NCI-H146 treated with DMSO at 0.1 percent for 48 hours (cell line): ENCODE measurements around the gene NID2.

Experiments used
- DNase-seq: peaks from one replicate; lab custom pipeline; 2025; ENCODE audit not compliant: unreplicated experiment; lab: John Stamatoyannopoulos, UW

Gene NID2

DNA sequence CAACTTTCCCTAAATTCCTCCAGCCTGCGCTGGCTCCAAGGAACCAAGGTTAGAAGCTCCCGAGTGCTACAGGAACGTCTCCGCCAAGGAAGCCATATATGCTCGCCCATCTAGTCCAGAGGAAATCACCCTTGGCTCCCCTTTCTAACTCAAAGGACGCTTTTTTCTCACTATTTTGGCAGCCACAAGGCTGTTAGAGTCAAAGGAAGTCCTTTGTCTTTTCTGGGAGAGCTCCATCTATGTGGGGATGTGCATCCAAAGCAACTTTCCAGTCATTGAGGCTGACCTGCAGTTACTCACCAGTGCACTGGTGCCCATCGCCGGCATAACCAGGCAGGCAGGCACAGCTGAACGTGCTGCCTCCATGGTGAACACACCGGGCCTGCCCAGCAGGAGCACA lies 42.0 kb downstream of the NID2 start:
- no peak for DNase-seq

GRCh38 chr14:52026017-52026660 lies 42.7 kb downstream of the NID2 start:
- no peak for DNase-seq

- no peak for DNase-seq
Measured at GRCh38 chr14:52025310-52025709, 43.5 kb downstream of the NID2 start.

GRCh38 chr14:52023518-52023917 lies 45.3 kb downstream of the NID2 start:
- DNase-seq, result no peak

GRCh38 chr14:52021957-52022600 lies 46.8 kb downstream of the NID2 start:
- DNase-seq, result no peak

GRCh38 chr14:52020866-52021717 lies 47.8 kb downstream of the NID2 start:
- DNase-seq, result no peak

- no peak for DNase-seq
Measured at GRCh38 chr14:52020161-52020714, 48.6 kb downstream of the NID2 start.

GRCh38 chr14:52018970-52019369 lies 49.9 kb downstream of the NID2 start:
- DNase-seq, result no peak

- DNase-seq, result no peak
Measured at GRCh38 chr14:52018252-52018651, 50.6 kb downstream of the NID2 start.

DNA sequence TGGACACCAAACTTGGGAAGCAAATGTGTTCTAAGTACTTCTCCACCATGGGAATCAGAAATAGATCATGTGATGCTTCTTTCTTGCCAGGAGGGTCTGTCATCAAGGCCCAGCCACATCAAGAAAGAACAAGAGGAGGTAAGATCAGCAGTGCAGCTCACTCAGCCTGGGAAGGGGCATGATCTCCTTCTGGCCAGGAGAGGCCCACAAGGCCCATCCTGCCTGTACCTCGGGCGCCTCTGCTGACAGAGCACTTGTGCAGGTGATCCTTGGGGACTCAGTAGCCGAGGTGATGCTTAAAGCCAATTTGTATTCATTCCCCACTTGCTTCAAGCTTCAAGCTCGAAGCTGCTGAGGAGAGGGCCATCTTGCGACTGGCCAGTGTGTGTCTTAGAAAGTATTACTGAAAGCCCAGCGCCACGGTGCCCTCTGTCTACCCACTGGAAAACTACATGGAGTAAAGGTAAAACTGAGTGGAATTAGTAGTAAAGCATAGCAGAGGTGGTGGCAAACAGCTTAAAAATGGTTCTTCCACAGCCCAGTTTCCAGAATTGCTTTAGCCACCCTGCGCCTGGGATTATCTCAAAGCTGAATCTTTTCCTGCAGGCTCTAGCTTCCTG lies 53.3 kb downstream of the NID2 start:
- no peak for DNase-seq

GRCh38 chr14:52014601-52015267 lies 54.1 kb downstream of the NID2 start:
- no peak for DNase-seq

DNA sequence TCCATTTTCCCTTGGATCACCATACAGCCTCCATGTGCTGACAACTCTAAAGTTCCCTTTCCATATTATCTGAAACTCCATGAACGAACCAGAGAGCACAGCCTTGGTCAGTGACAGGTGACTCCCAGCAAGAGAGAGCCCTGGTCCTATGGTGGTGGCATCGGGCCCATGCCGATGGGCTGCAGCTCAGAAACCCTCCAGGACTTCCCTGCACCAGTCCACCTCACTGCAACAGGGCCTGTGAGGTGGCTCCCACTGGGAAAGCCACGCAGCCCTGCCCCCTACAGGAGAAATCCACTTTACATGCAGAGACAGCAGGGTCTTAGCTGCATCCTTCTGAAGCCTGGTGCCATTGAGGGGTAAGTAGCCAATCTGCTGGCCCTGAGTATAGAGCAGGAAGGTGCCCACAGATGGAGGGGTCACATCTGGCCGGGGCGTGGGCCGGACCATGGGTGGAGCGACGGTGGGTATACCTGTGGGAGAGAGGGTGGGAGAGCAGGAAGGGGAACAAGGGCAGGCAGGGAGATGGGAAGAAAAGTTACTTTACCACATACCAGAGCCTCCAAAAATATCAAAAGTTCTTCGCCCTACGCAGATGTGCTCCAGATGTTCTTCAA lies 54.8 kb downstream of the NID2 start:
- no peak for DNase-seq

DNA sequence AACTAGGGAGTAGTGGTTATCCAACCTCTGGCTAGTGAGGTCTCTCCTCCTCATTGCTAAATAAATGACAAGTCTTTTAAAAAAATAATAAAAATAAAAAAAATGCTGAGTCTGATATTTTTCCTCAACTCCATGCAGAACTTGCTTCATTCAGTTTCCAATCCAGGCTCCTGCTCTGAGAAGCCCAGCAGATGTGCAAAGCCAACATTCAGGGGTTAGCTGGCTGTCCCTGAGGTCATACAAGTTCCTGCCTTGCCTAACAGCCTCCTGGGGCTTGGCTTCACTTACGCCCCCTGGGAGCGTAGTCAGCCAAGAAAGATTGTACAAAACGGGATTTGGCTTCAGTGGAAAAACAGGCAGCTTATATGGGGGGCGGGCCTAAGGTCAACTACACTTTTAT lies 56.2 kb downstream of the NID2 start:
- no peak for DNase-seq

- DNase-seq, result no peak
Measured at GRCh38 chr14:52011523-52011922, 57.3 kb downstream of the NID2 start.

GRCh38 chr14:52010173-52010693 lies 58.6 kb downstream of the NID2 start:
- no peak for DNase-seq

- no peak for DNase-seq
Measured at GRCh38 chr14:52008136-52008535, 60.7 kb downstream of the NID2 start.

DNA sequence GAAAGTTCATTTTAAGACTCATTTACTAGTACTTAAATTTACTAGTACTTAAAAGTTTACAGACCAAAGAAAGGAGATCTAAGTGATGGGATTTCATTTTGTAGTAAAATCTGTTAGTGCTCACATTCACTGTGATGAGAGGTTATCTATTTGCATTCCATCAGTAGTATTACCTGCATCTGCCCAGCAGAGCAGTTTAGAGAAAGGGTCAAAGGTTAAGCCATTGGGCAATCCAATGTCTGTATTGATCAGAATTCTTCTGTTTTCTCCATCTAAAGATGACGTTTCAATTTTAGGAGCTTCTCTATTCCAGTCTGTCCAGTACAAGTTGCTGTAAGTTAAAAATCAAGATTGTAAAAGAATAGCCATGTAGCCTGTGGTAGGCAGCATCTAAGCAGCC lies 61.2 kb downstream of the NID2 start:
- no peak for DNase-seq

DNA sequence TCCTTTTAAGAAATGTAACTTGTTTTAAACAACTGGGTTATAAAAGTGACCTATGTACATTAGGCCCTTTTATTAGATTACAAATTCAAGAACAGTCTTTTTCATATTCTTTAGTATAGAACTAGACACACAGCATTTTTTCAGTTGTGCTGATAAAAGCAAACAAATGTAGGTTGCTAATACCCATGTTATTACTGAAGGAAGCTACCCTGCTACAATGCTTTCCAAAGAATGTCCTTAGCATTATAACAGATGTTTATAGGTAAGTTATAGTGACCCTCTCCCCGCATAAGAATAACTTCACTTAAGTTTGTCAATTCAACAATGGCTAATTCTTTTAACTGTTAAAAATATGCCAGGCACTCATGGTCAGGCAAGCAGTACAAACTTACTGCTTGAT lies 61.6 kb downstream of the NID2 start:
- DNase-seq, result no peak

DNA sequence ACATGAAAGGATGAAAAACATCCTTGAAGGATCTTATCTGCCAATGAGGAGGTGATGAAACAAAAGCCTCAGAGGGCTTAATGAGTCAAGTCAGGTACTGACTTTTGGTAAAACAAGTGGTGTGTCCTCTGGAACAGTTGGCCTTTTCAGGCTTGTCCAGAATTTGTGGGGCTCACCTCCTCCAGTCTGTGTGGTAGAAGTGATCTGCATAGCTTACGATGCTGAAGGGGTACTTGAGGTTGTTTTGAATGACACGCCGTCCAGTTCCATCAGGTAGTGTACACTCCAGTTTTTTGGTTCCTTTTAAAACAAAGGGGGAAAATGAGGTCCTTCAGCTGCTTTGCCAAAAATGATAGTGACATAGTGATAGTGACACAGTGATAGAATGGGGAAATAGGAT lies 62.5 kb downstream of the NID2 start:
- DNase-seq, result no peak

GRCh38 chr14:52005625-52006024 lies 63.2 kb downstream of the NID2 start:
- no peak for DNase-seq
